ENCODE measurements around the gene NFIC. TPM values are rescaled to one million over a fixed set of nuclear protein-coding genes. Genes with fewer than 3 reads are reported as not detected.

The NFIC gene
- total and polyA plus RNA-seq, 2 donors from 2014 or later, result 20.3 to 173 TPM

- Histone ChIP-seq H3K9me3 (ENCODE audit: control insufficient read depth in 2 of 3, insufficient read depth in 1 of 3, low read length in 3 of 3) (no peaks in the 10 kb centered on the region), H3K27me3 (ENCODE audit: control insufficient read depth, insufficient read depth, low read length) (no peaks in the 10 kb centered on the region), H3K4me3 (ENCODE audit: low read length in 3 of 3) (no peak overlapping the region), H3K36me3 (ENCODE audit: control insufficient read depth in 2 of 3, insufficient read depth in 3 of 3, low read length in 3 of 3) (no peaks in the 10 kb centered on the region), H3K4me1 (ENCODE audit: control insufficient read depth in 2 of 3, insufficient read depth in 2 of 3, low read depth in 1 of 3, low read length in 3 of 3) (no peaks in the 10 kb centered on the region), H3K27ac (ENCODE audit: low read depth in 2 of 2, low read length in 2 of 2) (no peak overlapping the region), H3K9ac (ENCODE audit: low read length in 3 of 3) (no peak overlapping the region)
- intact Hi-C loops (cut with DNase I), result loop anchor here (10.0 kb wide), 1 partner anchor 151 kb away; no protein-coding TSS in a partner anchor
- DNase-seq, result no peak
- FAIRE-seq, result no peak
- no peak for TF ChIP-seq CTCF (IDR thresholded peaks at IDR 0.05; ENCODE audit: borderline replicate concordance, extremely low read depth, insufficient read depth)
These were observed 42.7 kb upstream of the NFIC start for GRCh38 chr19:3323658-3324057.

- Histone ChIP-seq H3K27ac (ENCODE audit: low read depth in 2 of 2, low read length in 2 of 2) (no peak overlapping the region), H3K9ac (ENCODE audit: low read length in 3 of 3) (no peak overlapping the region), H3K36me3 (ENCODE audit: control insufficient read depth in 2 of 3, insufficient read depth in 3 of 3, low read length in 3 of 3) (no peaks in the 10 kb centered on the region), H3K4me1 (ENCODE audit: control insufficient read depth in 2 of 3, insufficient read depth in 2 of 3, low read depth in 1 of 3, low read length in 3 of 3) (no peaks in the 10 kb centered on the region), H3K4me3 (ENCODE audit: low read length in 3 of 3) (no peak overlapping the region), H3K9me3 (ENCODE audit: control insufficient read depth in 2 of 3, insufficient read depth in 1 of 3, low read length in 3 of 3) (no peaks in the 10 kb centered on the region), H3K27me3 (ENCODE audit: control insufficient read depth, insufficient read depth, low read length) (no peaks in the 10 kb centered on the region)
- DNase-seq (peak in 1 of 5 donors; percentile 66), FAIRE-seq (no peak)
- peak; percentile 60 for TF ChIP-seq CTCF (IDR thresholded peaks at IDR 0.05; ENCODE audit: borderline replicate concordance, extremely low read depth, insufficient read depth)
- intact Hi-C loops (cut with DNase I), result loop anchor here (10.0 kb wide), 1 partner anchor 150 kb away; no protein-coding TSS in a partner anchor
These were observed 42.0 kb upstream of the NFIC start for GRCh38 chr19:3324405-3324856.

DNA sequence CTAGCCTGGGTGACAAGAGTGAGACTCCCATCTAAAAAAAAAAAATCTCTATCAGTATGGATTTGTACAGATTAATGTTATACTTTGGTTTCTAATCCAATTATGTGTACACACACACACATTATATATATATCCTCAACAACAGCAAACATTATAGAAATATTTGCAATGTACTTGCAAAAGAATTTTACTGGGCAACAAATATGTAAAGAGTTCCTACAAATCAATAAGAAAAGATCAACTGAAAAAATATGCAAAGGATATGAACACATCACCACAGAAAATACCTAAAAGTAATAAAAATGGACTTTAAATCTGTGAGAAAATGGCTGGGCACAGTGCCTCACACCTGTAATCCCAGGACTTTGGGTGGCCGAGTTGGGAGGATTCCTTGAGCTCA, 40.9 kb upstream of the NFIC start:
- H3K4me3 ChIP-seq (ENCODE audit: low read length in 3 of 3), result no peak overlapping the region
- H3K4me1 ChIP-seq (ENCODE audit: control insufficient read depth in 2 of 3, insufficient read depth in 2 of 3, low read depth in 1 of 3, low read length in 3 of 3), result no peaks in the 10 kb centered on the region
- FAIRE-seq, result no peak
- H3K36me3 ChIP-seq (ENCODE audit: control insufficient read depth in 2 of 3, insufficient read depth in 3 of 3, low read length in 3 of 3), result no peaks in the 10 kb centered on the region
- TF ChIP-seq CTCF (IDR thresholded peaks at IDR 0.05; ENCODE audit: borderline replicate concordance, extremely low read depth, insufficient read depth), result no peak
- no peak overlapping the region for H3K9ac ChIP-seq (ENCODE audit: low read length in 3 of 3)
- intact Hi-C loops (cut with DNase I), result loop anchor here (10.0 kb wide), 1 partner anchor 149 kb away; no protein-coding TSS in a partner anchor
- H3K9me3 ChIP-seq (ENCODE audit: control insufficient read depth in 2 of 3, insufficient read depth in 1 of 3, low read length in 3 of 3), result no peaks in the 10 kb centered on the region
- no peak for DNase-seq
- no peaks in the 10 kb centered on the region for H3K27me3 ChIP-seq (ENCODE audit: control insufficient read depth, insufficient read depth, low read length)
- H3K27ac ChIP-seq (ENCODE audit: low read depth in 2 of 2, low read length in 2 of 2), result no peak overlapping the region

GRCh38 chr19:3328743-3329142, 37.6 kb upstream of the NFIC start:
- H3K27ac ChIP-seq (ENCODE audit: low read depth in 2 of 2, low read length in 2 of 2), result no peak overlapping the region
- H3K4me1 ChIP-seq (ENCODE audit: control insufficient read depth in 2 of 3, insufficient read depth in 2 of 3, low read depth in 1 of 3, low read length in 3 of 3), result no peaks in the 10 kb centered on the region
- no peaks in the 10 kb centered on the region for H3K27me3 ChIP-seq (ENCODE audit: control insufficient read depth, insufficient read depth, low read length)
- TF ChIP-seq CTCF (IDR thresholded peaks at IDR 0.05; ENCODE audit: borderline replicate concordance, extremely low read depth, insufficient read depth), result no peak
- intact Hi-C loops (cut with DNase I), result loop anchor here (10.0 kb wide), 1 partner anchor 146 kb away; no protein-coding TSS in a partner anchor
- FAIRE-seq (no peak), DNase-seq (peak in 1 of 5 donors; percentile 2)
- H3K4me3 ChIP-seq (ENCODE audit: low read length in 3 of 3), result no peak overlapping the region
- H3K9ac ChIP-seq (ENCODE audit: low read length in 3 of 3), result no peak overlapping the region
- no peaks in the 10 kb centered on the region for H3K9me3 ChIP-seq (ENCODE audit: control insufficient read depth in 2 of 3, insufficient read depth in 1 of 3, low read length in 3 of 3)
- no peaks in the 10 kb centered on the region for H3K36me3 ChIP-seq (ENCODE audit: control insufficient read depth in 2 of 3, insufficient read depth in 3 of 3, low read length in 3 of 3)

All from kidney (tissue), 14 donors.